ENCODE data around the gene MXD4. TPM values are rescaled to one million over a fixed set of nuclear protein-coding genes. Genes with fewer than 3 reads are reported as not detected.

Gene MXD4
- total RNA-seq, 1 experiment from 2014 or later, result 20.4 TPM

GRCh38 chr4:2303121-2303685, 41.3 kb upstream of the MXD4 start (continued):
- TF ChIP-seq, protein P1, sequence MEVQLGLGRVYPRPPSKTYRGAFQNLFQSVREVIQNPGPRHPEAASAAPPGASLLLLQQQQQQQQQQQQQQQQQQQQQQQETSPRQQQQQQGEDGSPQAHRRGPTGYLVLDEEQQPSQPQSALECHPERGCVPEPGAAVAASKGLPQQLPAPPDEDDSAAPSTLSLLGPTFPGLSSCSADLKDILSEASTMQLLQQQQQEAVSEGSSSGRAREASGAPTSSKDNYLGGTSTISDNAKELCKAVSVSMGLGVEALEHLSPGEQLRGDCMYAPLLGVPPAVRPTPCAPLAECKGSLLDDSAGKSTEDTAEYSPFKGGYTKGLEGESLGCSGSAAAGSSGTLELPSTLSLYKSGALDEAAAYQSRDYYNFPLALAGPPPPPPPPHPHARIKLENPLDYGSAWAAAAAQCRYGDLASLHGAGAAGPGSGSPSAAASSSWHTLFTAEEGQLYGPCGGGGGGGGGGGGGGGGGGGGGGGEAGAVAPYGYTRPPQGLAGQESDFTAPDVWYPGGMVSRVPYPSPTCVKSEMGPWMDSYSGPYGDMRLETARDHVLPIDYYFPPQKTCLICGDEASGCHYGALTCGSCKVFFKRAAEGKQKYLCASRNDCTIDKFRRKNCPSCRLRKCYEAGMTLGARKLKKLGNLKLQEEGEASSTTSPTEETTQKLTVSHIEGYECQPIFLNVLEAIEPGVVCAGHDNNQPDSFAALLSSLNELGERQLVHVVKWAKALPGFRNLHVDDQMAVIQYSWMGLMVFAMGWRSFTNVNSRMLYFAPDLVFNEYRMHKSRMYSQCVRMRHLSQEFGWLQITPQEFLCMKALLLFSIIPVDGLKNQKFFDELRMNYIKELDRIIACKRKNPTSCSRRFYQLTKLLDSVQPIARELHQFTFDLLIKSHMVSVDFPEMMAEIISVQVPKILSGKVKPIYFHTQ (CRISPR knock-in tag; IDR thresholded peaks at IDR 0.05), result no peak
- TF ChIP-seq, protein P2, sequence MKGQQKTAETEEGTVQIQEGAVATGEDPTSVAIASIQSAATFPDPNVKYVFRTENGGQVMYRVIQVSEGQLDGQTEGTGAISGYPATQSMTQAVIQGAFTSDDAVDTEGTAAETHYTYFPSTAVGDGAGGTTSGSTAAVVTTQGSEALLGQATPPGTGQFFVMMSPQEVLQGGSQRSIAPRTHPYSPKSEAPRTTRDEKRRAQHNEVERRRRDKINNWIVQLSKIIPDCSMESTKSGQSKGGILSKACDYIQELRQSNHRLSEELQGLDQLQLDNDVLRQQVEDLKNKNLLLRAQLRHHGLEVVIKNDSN (CRISPR knock-in tag; IDR thresholded peaks at IDR 0.05), result no peak
- TF ChIP-seq ZNF671 (CRISPR knock-in tag; IDR thresholded peaks at IDR 0.05), result no peak
- no peak for TF ChIP-seq GRHL2 (CRISPR knock-in tag; IDR thresholded peaks at IDR 0.05; ENCODE audit: insufficient replicate concordance, severe bottlenecking)
- no peak for TF ChIP-seq ELF4 (CRISPR knock-in tag; IDR thresholded peaks at IDR 0.05; ENCODE audit: low read depth)

DNA sequence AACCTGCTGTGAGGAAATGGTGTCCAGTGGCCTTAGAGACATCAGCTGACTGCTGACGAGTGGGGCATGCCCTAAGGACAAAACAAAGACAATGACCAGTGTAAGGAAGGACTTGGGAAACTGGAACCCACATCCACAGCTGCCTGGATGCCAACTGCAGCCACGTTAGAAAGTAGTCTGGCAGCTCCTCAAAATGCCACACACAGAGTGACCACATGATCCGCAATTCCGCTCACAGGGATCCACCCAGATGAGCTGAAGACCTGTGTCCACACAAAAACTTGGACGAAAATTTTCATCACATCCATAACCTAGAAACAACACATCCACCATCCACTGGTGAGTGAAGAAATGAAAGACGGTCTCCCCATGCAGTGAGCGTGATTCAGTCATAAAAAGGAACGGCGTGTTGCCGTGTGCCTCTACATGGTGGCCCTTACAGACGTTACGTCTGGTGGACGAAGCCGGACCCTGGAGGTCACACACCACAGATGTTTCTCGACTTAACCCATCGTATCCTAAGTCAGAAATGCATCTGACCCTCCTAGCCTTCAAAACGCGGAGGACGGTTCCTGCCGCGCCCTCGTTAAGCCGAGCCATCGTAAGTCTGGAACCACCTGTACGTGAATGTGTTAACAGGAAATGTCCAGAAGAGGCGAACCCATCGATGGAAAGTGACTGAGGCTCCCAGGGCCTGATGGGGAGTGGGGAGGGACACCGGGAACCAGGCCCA, 40.6 kb upstream of the MXD4 start:
- H3K4me3 Mint-ChIP-seq, result no peak overlapping the region
- no peak overlapping the region for H3K27ac Mint-ChIP-seq
- H3K36me3 Mint-ChIP-seq, result peaks cover 9% of the 10 kb centered on the region
- ChIA-PET POLR2A (no interaction called here), CTCF (interaction anchor here (1.4 to 1.5 kb wide), 3 partner anchors 81 to 110 kb away, joined by 3 to 4 read pairs (median 3); no protein-coding TSS in a partner anchor)
- peaks cover 15% of the 10 kb centered on the region for H3K9me3 Mint-ChIP-seq
- H3K4me1 Mint-ChIP-seq, result peaks cover 5% of the 10 kb centered on the region; the same call in 1 of the 2 replicates
- TF ChIP-seq MLX (CRISPR knock-in tag; IDR thresholded peaks at IDR 0.05), result no peak
- TF ChIP-seq, protein P3, sequence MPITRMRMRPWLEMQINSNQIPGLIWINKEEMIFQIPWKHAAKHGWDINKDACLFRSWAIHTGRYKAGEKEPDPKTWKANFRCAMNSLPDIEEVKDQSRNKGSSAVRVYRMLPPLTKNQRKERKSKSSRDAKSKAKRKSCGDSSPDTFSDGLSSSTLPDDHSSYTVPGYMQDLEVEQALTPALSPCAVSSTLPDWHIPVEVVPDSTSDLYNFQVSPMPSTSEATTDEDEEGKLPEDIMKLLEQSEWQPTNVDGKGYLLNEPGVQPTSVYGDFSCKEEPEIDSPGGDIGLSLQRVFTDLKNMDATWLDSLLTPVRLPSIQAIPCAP (CRISPR knock-in tag; IDR thresholded peaks at IDR 0.05), result no peak
- no peak for TF ChIP-seq MAX (CRISPR knock-in tag; IDR thresholded peaks at IDR 0.05)
- no peak for TF ChIP-seq FOXP1 (CRISPR knock-in tag; IDR thresholded peaks at IDR 0.05; ENCODE audit: borderline replicate concordance)
- TF ChIP-seq OVOL2 (CRISPR knock-in tag; IDR thresholded peaks at IDR 0.05; ENCODE audit: borderline replicate concordance), result no peak
- TF ChIP-seq TEAD4 (CRISPR knock-in tag; IDR thresholded peaks at IDR 0.05), result no peak
- TF ChIP-seq SP1 (CRISPR knock-in tag; conservative IDR thresholded peaks at IDR 0.05), result no peak
- no peak for TF ChIP-seq ATF6 (CRISPR knock-in tag; IDR thresholded peaks at IDR 0.05)
- TF ChIP-seq, protein P4, sequence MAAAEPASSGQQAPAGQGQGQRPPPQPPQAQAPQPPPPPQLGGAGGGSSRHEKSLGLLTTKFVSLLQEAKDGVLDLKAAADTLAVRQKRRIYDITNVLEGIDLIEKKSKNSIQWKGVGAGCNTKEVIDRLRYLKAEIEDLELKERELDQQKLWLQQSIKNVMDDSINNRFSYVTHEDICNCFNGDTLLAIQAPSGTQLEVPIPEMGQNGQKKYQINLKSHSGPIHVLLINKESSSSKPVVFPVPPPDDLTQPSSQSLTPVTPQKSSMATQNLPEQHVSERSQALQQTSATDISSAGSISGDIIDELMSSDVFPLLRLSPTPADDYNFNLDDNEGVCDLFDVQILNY (CRISPR knock-in tag; IDR thresholded peaks at IDR 0.05), result no peak
- TF ChIP-seq SMAD4 (CRISPR knock-in tag; IDR thresholded peaks at IDR 0.05), result no peak
- no peak for TF ChIP-seq ZNF396 (CRISPR knock-in tag; IDR thresholded peaks at IDR 0.05; ENCODE audit: borderline replicate concordance)
- no peak for TF ChIP-seq NR2C2 (CRISPR knock-in tag; IDR thresholded peaks at IDR 0.05)
- TF ChIP-seq, protein P5, sequence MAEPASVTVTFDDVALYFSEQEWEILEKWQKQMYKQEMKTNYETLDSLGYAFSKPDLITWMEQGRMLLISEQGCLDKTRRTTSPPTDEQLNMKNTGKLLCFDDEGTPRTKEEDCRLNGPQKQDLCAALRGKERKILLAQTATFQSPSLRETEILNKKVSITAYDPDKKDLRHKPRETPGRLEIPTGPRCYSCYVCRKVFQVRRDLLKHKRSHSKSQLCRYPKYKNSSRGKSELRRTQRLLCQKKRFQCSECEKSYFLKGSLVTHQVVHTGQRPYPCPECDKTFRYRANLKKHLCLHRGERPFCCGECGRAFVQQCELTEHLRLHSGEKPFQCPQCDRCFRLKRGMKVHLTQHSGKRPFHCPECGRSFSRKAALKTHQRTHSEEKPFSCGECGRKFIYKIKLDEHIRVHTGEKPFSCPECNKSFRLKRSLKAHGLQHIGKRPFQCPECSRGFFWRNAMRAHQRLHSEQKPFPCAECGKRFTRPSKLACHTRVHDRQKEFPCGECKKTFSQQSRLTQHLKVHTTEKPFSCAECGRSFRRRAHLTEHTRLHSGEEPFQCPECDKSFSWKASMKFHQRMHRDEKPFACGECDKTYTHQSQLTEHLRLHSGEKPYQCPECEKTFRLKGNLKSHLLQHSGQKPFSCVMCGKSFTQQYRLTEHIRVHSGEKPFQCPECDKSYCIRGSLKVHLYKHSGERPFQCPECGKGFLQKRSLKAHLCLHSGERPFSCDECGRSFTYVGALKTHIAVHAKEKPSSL (CRISPR knock-in tag; conservative IDR thresholded peaks at IDR 0.05), result no peak
- no peak for TF ChIP-seq ATF1 (CRISPR knock-in tag; IDR thresholded peaks at IDR 0.05)
- TF ChIP-seq ZNF121 (CRISPR knock-in tag; IDR thresholded peaks at IDR 0.05), result no peak
- no peak for TF ChIP-seq CREB1 (CRISPR knock-in tag; IDR thresholded peaks at IDR 0.05)
- TF ChIP-seq STAT6 (CRISPR knock-in tag; conservative IDR thresholded peaks at IDR 0.05; ENCODE audit: low read depth), result no peak
- no peaks in the 10 kb centered on the region; the same call in 1 of the 2 replicates for H3K27me3 Mint-ChIP-seq (ENCODE audit: low read depth)
- ATAC-seq, result no peak
- no peak for DNase-seq (ENCODE audit: low spot score)

Measured in WTC11 (cell line).